Stimulated activated CD8-positive, alpha-beta memory T cell treated with anti-CD3 and anti-CD28 coated beads, Interleukin-7, amount 100 ng/mL, for 48 hours (primary cell): ENCODE results near the gene CLEC18C.
"Not testable (repeated sequence)": the region's sequence is repeated elsewhere in the genome, so short reads cannot be mapped to it uniquely, and the experiment has no call there.

ENCODE experiments used
- DNase-seq, 2 donors: peaks; one replicate each; pipeline ENCODE4 v3.0.0-alpha.2; 2020; ENCODE audit warnings: low read depth in 1 of 2; ENCODE audit errors: extremely low read depth in 1 of 2

The CLEC18C gene

DNA sequence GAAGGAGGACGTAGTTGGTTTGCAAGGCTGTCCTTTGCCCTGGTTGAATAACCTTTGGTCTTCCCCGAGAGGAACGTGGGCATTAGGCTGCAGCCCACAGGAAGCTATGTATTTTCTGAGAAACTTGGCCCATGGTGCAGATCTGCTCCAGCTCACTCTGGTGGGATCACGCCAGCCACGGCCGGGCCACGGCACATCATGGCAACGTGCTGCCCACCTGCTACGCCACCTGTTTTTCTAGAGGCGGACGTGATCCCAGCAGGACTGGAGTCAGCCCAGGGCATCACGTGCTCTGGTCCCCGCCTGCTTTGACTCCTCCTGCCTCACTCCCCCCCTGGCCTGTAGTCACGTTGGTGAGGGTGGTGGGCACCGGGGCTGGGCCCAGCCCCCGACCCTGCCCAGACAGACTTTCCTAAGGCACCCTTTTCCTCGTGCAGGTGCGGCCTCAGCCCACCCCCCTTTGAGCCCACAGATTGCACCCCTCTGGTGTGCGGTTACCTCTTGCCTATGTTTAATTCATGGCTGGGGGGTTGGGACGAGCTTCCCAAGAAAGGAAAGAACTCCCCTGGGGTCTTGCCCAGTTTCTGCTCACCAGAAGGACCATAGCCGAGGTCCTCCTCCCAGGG is at the start of gene CLEC18C:
TSS of gene CLEC18C (plus strand) at position 576 of the 626 bp plus-strand sequence. CDS start 492 bp downstream, outside the sequence.
- DNase-seq: not testable (repeated sequence)

DNA sequence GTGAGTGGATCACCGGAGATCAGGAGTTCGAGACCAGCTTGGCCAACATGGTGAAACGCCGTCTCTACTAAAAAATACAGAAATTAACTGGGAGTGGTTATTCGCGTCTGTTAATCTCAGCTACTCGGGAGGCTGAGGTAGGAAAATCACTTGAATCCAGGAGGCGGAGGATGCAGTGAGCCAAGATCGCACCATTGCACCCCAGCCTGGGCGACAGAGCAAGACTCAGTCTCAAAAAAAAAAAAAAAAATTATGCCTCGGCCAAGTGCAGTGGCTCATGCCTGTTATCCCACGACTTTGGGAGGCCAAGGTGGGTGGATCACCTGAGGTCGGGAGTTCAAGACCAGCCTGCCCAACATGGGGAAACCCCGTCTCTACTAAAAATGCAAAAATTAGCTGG is 49.8 kb upstream of the CLEC18C start:
- DNase-seq: not testable (repeated sequence)

DNA sequence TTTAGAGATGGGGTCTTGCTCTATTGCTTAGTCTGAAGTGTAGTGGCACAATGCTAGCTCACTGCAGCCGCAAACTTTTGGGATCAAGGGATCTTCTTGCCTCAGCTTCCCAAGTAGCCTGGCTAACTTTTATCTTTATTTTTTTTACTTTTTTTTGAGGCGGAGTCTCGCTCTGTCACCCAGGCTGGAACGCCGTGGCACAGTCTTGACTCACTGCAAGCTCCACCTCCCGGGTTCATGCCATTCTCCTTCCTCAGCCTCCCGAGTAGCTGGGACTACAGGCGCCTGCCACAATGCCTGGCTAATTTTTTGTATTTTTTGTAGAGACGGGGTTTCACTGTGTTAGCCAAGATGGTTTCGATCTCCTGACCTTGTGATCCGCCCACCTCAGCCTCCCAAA is 47.4 kb upstream of the CLEC18C start:
- DNase-seq: not testable (repeated sequence)

DNA sequence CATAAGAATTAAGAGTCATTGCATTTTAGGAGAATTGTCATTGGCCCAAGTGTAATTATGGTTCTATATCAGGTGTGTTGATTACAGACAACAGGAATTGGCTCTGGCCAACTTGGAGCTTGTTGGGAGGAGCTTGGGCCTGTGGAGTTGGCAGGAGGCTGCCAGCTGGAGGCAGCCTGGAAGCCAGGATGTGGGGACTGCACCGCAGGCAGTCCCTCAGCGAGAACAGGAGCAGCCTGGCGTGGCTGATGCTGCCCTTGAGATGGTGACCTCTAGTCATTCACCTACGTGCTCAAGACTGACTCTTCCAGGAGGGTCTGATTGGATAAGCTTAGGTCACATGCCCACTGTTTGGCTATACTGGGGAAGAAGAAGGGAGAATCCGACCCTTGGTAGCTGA is 45.9 kb upstream of the CLEC18C start:
- DNase-seq: not testable (repeated sequence)

DNA sequence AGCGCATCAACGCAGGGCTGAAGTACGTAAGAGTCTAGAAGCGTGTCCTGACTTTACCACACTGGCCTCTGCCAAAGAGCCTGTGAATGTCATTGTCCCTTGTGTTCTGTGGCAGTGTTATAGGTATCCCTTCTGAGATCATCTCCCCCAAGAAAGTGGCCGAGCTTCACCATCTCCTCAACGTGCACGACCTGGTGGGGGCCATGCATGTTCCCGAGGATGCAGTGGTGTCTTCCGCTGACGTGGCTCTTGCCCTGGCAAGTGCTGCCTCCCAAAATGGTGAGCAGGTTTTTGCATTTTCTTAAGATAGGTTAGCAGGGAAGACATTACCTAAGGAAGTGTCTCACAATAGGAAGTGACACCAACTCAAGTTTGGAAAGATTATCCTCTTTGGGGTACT is 44.7 kb upstream of the CLEC18C start:
- DNase-seq: not testable (repeated sequence)

DNA sequence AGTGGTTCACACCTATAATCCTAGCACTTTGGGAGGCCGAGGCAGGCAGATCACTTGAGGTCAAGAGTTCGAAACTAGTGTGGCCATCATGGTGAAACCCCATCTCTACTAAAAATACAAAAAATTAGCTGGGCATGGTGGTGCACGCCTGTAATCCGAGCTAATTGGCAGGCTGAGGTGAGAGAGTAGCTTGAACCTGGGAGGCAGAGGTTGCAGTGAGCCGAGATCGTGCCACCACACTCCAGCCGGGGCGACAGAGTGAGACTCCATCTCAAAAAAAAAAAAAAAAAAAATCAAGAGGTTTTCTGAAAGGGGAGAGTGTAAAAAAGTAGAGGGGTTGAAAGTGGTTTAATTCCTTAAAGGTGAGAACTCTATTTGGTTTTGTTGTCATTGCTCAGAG is 37.8 kb upstream of the CLEC18C start:
- not testable (repeated sequence) for DNase-seq

DNA sequence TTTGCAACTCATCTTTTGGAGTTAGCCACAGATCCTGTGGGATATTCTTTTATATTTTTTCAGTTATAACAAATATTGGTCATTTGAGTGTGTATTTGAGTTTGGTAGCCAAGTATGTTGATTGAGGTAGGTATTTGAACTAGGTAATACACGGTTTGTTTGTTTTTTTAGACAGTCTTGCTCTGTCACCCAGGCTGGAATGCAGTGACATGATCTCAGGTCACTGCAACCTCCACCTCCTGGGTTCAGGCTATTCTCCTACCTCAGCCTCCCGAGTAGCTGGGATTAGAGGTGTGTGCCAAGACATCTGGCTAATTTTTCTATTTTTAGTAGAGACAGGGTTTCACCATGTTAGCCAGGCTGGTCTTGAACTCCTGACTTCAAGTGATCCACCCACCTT is 37.0 kb upstream of the CLEC18C start:
- DNase-seq: not testable (repeated sequence)

DNA sequence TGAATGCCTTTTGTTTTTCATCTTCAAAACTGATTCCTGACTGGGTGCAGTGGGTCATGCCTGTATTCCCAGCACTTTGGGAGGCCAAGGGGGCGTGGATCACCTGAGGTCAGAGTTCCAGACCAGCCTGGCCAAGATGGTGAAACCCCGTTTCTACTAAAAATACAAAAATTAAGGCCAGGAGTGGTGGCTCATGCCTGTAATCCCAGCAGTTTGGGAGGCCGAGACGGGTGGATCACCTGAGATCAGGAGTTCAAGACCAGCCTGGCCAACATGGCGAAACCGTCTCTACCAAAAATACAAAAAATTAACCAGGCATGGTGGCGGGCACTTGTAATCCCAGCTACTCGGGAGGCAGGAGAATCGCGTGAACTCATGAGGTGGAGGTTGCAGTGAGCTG is 30.8 kb upstream of the CLEC18C start:
- DNase-seq: not testable (repeated sequence)

DNA sequence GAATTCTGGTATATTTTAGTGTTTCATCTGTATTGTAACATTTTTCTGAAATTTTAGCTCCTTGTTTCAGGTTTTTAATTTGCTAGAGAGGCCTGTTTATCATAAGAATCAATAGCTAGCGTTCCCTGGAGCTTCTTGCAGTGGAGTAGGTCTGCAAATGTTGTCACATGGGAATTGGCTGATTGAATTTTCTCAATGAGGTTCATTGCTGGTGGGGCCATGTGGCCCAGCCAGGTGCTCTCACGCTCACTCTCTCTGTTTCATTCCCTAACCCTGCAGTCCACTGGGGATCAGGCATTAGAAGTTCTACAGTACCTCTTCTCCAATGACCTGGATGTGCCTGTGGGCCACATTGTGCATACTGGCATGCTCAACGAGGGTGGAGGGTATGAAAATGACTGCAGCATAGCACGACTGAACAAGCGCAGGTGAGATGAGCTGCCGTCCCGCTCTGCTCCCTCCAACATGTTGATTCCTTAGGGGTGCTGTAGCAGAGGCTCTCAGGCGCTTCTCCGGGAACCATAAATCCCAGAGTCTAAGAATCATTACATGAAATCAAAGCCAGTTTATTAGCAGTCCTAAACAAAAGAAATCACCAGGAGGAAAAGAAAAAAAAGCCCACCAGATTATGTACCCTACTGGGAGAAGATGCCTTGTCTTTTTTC is 30.2 kb upstream of the CLEC18C start:
- DNase-seq: not testable (repeated sequence)

DNA sequence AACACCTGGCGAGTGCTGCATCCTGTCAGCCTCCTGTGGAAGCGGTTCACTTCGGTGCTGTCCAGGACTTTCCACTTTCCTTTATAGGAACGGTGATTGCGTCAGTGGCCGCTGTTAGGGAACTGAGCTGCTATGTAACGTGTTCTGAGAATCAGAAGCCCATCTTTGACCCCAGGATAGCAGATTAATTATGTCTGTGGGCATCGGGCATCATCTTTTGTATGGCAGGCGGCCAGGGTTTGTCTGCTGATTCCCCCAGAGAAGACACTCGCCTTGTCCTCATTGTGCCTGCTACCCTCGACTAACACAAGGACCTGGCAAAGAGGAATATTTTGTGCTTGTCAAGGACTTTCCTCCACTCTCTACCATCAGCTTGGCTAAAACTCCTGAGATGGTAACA is 25.7 kb upstream of the CLEC18C start:
- DNase-seq: not testable (repeated sequence)

DNA sequence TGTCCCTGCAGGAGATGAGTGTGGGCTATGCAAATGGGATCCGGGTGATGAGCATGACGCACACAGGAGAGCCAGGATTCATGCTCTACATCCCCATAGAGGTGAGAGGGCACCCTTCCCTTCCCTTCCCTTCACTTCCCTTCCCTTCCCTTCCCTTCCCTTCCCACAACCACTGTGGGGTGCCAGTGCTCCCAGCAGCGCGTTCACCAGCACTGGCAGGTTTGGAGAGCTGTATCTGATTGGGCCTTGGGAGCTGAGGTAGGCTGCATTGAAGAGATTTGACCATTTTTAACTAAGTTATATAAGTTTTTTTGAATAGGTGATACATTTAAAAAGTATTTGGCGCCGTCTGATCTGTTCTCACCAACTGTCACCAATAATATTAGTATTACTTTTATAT is 25.1 kb upstream of the CLEC18C start:
- not testable (repeated sequence) for DNase-seq

DNA sequence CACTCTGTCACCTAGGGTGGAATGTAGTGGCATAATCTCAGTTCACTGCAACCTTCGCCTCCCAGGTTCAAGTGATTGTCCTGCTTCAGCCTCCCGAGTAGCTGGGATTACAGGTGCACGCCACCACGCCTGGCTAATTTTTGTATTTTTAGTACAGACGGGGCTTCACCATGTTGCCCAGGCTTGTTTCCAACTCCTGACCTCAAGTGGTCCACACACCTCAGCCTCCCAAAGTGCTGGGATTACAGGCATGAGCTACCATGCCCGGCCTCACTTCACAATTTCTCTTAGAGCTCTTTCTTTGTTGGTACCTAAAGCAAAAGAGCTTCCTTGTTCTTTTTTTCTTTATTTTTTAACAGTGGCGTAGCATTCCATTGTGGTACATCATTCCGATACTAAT is 24.3 kb upstream of the CLEC18C start:
- DNase-seq: not testable (repeated sequence)

DNA sequence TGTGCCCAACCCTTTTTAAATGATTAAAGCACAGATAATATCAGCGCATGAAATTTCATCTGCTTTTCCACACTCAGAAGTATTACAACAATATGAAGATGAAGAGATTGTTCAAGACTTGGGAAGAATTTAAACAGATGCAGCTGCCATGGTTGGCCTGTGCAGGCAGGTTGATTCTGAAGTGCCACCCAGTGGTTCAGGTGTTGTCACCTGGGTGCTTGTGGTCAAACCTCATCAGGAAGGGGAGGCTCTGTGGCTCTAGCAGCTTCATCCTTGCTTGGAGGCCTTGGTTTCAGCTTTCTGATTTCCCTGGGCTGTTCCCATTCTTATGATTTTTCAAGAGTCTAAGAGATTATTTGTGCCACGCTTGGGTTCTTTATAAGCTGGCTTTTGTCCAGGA is 22.2 kb upstream of the CLEC18C start:
- DNase-seq: no peak

DNA sequence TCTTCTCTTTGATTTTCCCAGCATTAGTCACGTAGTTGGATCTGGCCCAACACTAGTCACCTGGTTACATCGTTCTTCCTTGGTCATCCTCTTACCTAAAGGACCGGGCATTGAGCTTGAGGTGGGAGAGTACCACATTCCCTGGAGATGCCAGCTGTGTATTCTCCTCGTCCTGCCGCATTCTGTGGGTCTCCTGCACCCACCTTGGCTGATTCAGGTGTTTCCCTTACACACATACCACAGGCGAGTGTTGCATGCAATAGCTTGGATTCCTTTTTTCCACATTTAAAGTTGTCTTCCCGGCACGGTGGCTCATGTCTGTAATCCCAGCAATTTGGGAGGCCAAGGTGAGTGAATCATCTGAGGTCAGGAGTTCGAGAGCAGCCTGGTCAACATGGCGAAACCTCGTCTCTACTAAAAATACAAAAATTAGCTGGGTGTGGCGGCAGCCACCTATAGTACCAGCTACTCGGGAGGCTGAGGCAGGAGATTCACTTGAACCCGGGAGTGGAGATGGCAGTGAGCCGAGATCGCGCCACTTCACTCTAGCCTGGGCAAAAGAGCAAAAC is 21.6 kb upstream of the CLEC18C start:
- DNase-seq: no peak

DNA sequence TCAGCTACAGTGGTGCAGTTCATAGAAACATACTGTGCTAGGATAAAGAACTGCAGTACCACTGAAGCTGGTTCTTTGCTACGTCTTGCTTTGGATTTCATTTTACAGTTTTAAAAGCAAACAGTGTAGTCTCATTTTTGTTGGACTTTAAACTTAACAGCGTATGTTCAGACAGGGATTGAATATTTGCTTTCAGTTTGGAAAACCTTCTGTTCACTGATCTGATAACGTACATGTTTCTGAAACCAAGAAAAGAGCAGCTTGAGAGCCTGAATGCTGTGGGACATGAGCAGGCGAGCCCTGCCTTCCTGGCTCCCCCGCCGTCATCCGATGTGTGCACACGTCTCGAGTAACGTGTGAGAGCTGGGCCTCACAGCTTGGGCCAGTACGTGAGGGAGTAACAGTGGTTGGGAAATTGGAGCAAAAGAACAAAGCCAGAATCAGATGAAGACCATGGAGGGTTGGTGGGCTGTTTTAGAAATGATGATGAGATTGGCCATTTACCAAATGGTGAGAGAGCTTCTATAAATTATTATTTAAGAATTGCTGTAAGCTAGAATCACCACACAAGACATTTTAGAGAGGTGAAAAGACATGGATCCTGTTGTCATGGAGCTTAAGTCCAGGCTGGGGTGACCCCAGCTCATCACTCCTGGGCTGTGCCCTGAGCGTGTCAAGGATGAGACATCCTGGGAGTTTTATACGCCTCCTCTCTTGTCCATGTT is 20.8 kb upstream of the CLEC18C start:
- DNase-seq: no peak

DNA sequence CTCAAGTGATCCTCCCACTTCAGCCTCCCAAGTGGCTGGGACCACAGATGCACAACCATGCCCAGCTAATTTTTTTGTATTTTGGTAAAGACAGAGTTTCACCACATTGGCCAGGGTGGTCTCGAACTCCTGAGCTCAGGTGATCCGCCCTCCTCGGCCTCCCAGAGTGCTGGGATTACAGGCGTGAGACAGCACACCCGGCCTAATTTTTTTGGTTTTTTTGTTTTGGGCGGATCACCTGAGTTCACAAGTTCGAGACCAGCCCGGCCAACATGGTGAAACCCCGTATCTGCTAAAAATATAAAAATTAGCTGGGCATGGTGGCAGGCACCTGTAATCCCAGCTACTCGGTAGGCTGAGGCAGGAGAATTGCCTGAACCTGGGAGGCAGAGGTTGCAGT is 18.9 kb upstream of the CLEC18C start:
- not testable (repeated sequence) for DNase-seq

DNA sequence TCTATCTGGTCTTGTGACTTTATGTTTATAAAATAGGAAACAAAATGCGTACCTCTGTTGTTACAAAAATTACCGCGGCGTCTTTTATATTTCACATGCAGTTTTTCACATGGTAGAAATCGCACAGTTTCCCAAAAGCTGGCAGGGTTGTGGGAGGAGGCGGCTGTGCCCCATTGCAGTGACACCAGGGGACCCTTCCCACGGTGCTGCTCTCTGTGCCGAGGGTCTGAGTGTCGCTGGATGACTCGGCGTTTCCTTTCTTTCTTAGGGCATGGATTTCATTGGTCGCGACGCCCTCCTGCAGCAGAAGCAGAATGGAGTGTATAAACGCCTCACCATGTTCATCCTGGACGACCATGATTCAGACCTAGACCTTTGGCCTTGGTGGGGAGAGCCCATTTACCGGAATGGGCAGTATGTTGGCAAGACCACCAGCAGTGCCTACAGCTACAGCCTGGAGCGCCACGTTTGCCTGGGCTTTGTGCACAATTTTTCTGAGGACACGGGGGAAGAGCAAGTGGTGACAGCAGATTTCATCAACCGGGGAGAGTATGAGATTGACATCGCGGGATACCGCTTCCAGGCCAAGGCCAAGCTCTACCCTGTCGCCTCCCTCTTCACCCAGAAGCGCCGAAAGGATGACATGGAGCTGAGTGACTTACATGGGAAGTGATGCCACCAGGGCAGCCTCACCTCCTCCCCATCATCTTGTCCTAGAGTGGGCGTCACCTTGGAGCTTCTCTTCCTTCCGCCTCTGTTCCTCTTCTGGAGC is 17.2 kb upstream of the CLEC18C start:
- DNase-seq: no peak

DNA sequence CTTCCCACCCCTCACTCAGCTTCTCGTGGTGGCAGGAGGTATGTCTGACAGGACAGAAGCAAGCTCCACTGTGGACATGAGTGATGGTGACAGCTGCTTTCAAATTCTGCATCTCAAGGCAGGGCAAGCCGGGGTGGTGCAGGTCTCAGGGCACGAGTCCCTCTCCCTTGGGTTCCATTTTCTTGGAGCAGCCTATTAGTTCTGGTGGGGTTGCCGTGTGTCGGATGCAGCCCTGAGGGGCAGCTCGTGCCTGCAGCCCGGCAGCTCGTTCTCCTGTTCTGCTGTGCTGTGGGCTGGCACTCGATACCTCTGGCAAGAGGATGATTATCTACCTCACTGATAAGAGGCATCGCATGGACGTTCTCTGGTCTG is 16.5 kb upstream of the CLEC18C start:
- DNase-seq: no peak

DNA sequence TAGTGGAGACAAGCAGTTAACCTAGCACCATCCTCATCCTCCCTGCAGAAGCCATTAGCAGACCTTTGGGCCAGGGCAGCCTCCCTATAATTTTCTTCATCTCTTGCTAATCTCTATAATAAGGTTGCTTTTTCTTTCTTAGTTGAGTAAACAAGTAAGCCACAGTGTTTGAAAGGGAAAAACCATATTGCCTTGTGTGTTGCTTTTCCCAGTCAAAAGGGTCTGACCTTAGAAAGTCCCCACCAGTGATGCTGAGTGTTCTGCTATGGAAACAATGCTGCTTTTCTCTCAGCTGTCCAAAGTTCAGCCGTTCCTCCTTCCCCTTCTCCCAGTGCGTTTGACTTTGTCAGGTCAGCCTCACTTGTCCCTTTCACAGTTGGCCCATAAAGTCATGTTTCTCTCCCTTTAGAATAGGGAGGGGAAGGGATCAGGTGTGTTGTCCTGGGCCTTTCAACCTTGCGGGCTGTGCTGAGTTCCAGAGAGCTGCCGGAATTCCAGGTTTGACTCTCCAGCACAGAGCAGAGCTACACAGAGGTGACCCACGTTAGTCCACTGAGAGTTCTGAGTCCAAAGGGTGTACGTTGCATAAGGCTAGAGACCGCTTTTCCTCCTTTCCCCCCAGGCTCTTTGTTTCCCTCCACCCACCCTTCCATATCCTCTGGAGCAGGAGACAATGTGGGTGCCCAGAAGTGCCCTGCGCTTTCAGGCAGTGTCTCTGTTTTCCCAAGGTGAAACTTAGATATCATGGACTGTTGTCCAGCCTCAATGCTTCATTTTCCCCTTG is 15.9 kb upstream of the CLEC18C start:
- no peak for DNase-seq

DNA sequence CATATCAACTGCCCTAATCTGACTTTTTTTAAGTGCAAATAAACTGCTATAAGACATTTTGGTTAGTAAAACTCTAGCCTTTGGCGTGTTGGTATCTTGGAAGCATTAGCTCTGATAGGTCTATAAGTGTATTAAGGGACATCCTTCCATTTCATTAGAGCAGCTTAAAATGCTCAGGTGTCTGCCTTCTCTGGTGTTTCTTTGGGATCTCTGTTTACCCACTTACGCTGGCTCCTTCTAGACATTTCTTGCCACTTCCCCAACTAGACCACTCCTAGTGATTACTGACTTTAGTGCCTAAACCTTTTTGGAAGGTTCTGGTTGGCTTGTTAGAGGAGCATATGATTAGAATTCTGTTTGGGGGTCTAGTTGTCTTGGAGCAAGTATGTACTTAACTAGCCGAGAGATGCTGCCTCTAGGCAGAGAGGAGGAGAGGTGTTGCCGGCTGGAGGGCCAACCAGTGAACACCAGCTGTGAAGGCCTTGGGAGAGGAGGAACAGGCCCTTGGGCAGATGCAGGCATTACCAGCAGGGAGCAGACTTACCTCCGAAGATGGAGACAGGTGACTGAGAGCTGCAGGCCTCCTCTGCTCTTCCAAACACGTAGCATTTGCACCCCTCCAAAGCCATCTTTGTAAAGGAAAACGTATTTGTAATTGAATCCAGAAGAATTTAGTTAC is 15.2 kb upstream of the CLEC18C start:
- DNase-seq: no peak
